ENCODE measurements around the gene NCOR1. TPM values are rescaled to one million over a fixed set of nuclear protein-coding genes. Genes with fewer than 3 reads are reported as not detected.
A peak's percentile ranks its signal among the peaks of the same experiment; 100 is the strongest.

NCOR1 gene
- total and polyA plus RNA-seq, 9 of the 15 experiments (the other 6 are each of a cell fraction or from before 2014, with no cell fraction given) = 20.2 to 66.5 (median 50.9) TPM

- no peak for TF ChIP-seq ZNF668 (CRISPR knock-in tag; IDR thresholded peaks at IDR 0.05)
- TF ChIP-seq ZNF253 (CRISPR knock-in tag; conservative IDR thresholded peaks at IDR 0.05) = no peak
- TF ChIP-seq KAT8 (IDR thresholded peaks at IDR 0.05; ENCODE audit: low read depth) = no peak
- no peak for TF ChIP-seq HDGF (IDR thresholded peaks at IDR 0.05)
- TF ChIP-seq RUNX1 (IDR thresholded peaks at IDR 0.05; ENCODE audit: low read depth) = no peak
- TF ChIP-seq RAD51 (IDR thresholded peaks at IDR 0.05; ENCODE audit: borderline replicate concordance, low read depth) = no peak
- no peak for TF ChIP-seq OTX1 (CRISPR knock-in tag; IDR thresholded peaks at IDR 0.05)
- TF ChIP-seq ZBTB26 (CRISPR knock-in tag; IDR thresholded peaks at IDR 0.05) = no peak
- peak; percentile 54 for TF ChIP-seq ATF7 (IDR thresholded peaks at IDR 0.05)
- TF ChIP-seq ASH1L (IDR thresholded peaks at IDR 0.05; ENCODE audit: borderline replicate concordance, low read depth, partially characterized antibody) = peak; percentile 52
- TF ChIP-seq HDAC1 (IDR thresholded peaks at IDR 0.05) = peak; percentile 7 to 75; a peak in 3 of 4 replicates
- 0 out of 4 replicates have a peak, but pooled peaks of 1 of the 2 experiments have one; percentile 8 for TF ChIP-seq RCOR1 (IDR thresholded peaks at IDR 0.05; ENCODE audit: borderline replicate concordance in 1 of 2, low read depth in 2 of 2, low read length in 2 of 2)
- TF ChIP-seq HMGXB4 (CRISPR knock-in tag; IDR thresholded peaks at IDR 0.05) = no peak
- peak; percentile 61; the same call in 1 of the 2 replicates for TF ChIP-seq TFAP4 (CRISPR knock-in tag; IDR thresholded peaks at IDR 0.05; ENCODE audit: borderline replicate concordance)
- TF ChIP-seq NFIX (CRISPR knock-in tag; IDR thresholded peaks at IDR 0.05; ENCODE audit: low read depth) = no peak
- peak; percentile 65; the same call in 1 of the 2 replicates for TF ChIP-seq TOE1 (IDR thresholded peaks at IDR 0.05; ENCODE audit: borderline replicate concordance)
- no peak for TF ChIP-seq TOE1 (CRISPR knock-in tag; IDR thresholded peaks at IDR 0.05; ENCODE audit: borderline replicate concordance, low read depth)
- no peak for TF ChIP-seq HMG20A (CRISPR knock-in tag; conservative IDR thresholded peaks at IDR 0.05)
- 0 out of 2 replicates have a peak, but pooled peaks have one; percentile 10 for TF ChIP-seq ZNF134 (CRISPR knock-in tag; conservative IDR thresholded peaks at IDR 0.05)
- TF ChIP-seq NR2C1 (IDR thresholded peaks at IDR 0.05) = peak; percentile 92
- peak; percentile 97 for TF ChIP-seq NR2C1 (tag; IDR thresholded peaks at IDR 0.05)
- TF ChIP-seq SP1 (CRISPR knock-in tag; IDR thresholded peaks at IDR 0.05) = peak; percentile 81
- TF ChIP-seq E2F8 (IDR thresholded peaks at IDR 0.05; ENCODE audit: low read depth, partially characterized antibody) = peak; percentile 54
- peak; percentile 95 for TF ChIP-seq POLR2A (conservative IDR thresholded peaks at IDR 0.05)
- TF ChIP-seq ZNF133 (CRISPR knock-in tag; IDR thresholded peaks at IDR 0.05) = no peak
Observed at GRCh38 chr17:16217002-16217635, 1.8 kb upstream of the NCOR1 start, which contains the start of gene PIGL (continued).
